ENCODE data around the gene ZNF217. TPM values are rescaled to one million over a fixed set of nuclear protein-coding genes. Genes with fewer than 3 reads are reported as not detected.
"Not testable (repeated sequence)": the region's sequence is repeated elsewhere in the genome, so short reads cannot be mapped to it uniquely, and the experiment has no call there.

ZNF217 gene
- total RNA-seq, 1 donor from 2014 or later = 84.4 TPM

GRCh38 chr20:53594068-53595017 lies 704 bp upstream of the ZNF217 start:
- Mint-ChIP-seq H3K27ac (peak overlapping the region; percentile 98), H3K4me3 (peak overlapping the region; percentile 98), H3K27me3 (ENCODE audit: insufficient read depth, low read depth) (peaks cover 4% of the 10 kb centered on the region), H3K36me3 (no peaks in the 10 kb centered on the region), H3K9me3 (no peaks in the 10 kb centered on the region), H3K4me1 (peaks cover 57% of the 10 kb centered on the region)
- Histone ChIP-seq H3F3A (ENCODE audit: low read depth) (peaks cover 51% of the 10 kb centered on the region), H3K9ac (no peak overlapping the region), H3K9me3 (ENCODE audit: low read depth) (no peaks in the 10 kb centered on the region), H3K27me3 (no peaks in the 10 kb centered on the region), H4K20me1 (ENCODE audit: low read depth) (peaks cover 11% of the 10 kb centered on the region), H3K36me3 (no peaks in the 10 kb centered on the region), H3K27ac (peak overlapping the region; percentile 91), H3K4me3 (peak overlapping the region; percentile 95), H2AFZ (replicated peaks) (no peak overlapping the region), H3K79me2 (ENCODE audit: low read depth) (peaks cover 41% of the 10 kb centered on the region), H3K4me2 (peak overlapping the region; percentile 96), H3K4me1 (peaks cover 38% of the 10 kb centered on the region)
- TF ChIP-seq EZH2phosphoT487 (IDR thresholded peaks at IDR 0.05) (no peak), CTCF (IDR thresholded peaks at IDR 0.05) (peak; percentile 62)
- peak; percentile 97 for DNase-seq (ENCODE audit: low spot score)

GRCh38 chr20:53592992-53593465 lies 610 bp downstream of the ZNF217 start:
- no peaks in the 10 kb centered on the region for H3K9me3 ChIP-seq (ENCODE audit: low read depth)
- H3K4me3 ChIP-seq = peak overlapping the region; percentile 95
- no peaks in the 10 kb centered on the region for H3K9me3 Mint-ChIP-seq
- H3K27me3 ChIP-seq = no peaks in the 10 kb centered on the region
- no peak overlapping the region for H3K27ac Mint-ChIP-seq
- H3K4me2 ChIP-seq = peak overlapping the region; percentile 96
- no peak overlapping the region for H2AFZ ChIP-seq (replicated peaks)
- H3K36me3 Mint-ChIP-seq = no peaks in the 10 kb centered on the region
- peak overlapping the region; percentile 98 for H3K4me3 Mint-ChIP-seq
- peaks cover 50% of the 10 kb centered on the region for H3F3A ChIP-seq (ENCODE audit: low read depth)
- H3K9ac ChIP-seq = peak overlapping the region; percentile 70
- TF ChIP-seq CTCF (IDR thresholded peaks at IDR 0.05) = no peak
- TF ChIP-seq EZH2 (IDR thresholded peaks at IDR 0.05) = no peak
- no peak for TF ChIP-seq EZH2phosphoT487 (IDR thresholded peaks at IDR 0.05)
- H4K20me1 ChIP-seq (ENCODE audit: low read depth) = peaks cover 23% of the 10 kb centered on the region
- H3K4me1 ChIP-seq = peaks cover 52% of the 10 kb centered on the region
- H3K4me1 Mint-ChIP-seq = peaks cover 59% of the 10 kb centered on the region
- H3K79me2 ChIP-seq (ENCODE audit: low read depth) = peaks cover 54% of the 10 kb centered on the region
- DNase-seq (ENCODE audit: low spot score) = peak; percentile 67
- no peaks in the 10 kb centered on the region for H3K36me3 ChIP-seq
- H3K27me3 Mint-ChIP-seq (ENCODE audit: insufficient read depth, low read depth) = peaks cover 4% of the 10 kb centered on the region
- H3K27ac ChIP-seq = peak overlapping the region; percentile 91

DNA sequence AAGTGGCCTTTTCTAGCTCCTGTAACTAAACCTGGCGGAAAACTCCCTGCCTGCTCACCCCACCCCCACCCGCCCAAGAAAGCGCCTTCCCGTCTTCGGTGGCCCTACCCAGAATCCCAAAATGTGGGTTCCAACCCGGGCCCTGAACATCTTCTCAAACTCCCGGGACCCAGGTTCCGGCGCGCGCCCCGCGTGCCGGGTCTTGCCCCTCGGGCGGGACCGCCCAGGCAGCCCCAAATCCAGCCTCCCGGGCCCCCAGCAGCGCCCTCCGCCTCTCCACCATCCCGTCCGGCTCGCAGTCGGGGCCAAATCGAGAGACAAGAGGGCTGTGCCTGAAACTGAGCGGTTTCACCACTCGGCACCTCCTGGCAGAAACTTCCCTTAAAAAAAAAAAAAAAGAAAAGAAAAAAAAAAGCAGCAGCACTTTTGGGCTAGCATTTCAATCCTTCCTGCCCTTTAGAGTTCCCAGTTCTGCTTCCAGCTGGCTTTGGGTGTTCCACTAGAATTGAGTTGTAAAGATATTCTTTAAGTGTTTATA lies 1.1 kb downstream of the ZNF217 start:
- peak; percentile 61 for DNase-seq (ENCODE audit: low spot score)
- H3K27me3 Mint-ChIP-seq (ENCODE audit: insufficient read depth, low read depth); H3K27ac Mint-ChIP-seq; H3K9me3 ChIP-seq (ENCODE audit: low read depth); H3K27me3 ChIP-seq; H3K36me3 ChIP-seq; H3K36me3 Mint-ChIP-seq; H3K9me3 Mint-ChIP-seq; H2AFZ ChIP-seq (replicated peaks): not testable (repeated sequence)
- peaks cover 59% of the 10 kb centered on the region for H3K79me2 ChIP-seq (ENCODE audit: low read depth)
- H3K27ac ChIP-seq = peak overlapping the region; percentile 91
- peaks cover 26% of the 10 kb centered on the region for H4K20me1 ChIP-seq (ENCODE audit: low read depth)
- peaks cover 52% of the 10 kb centered on the region for H3K4me1 ChIP-seq
- H3K4me2 ChIP-seq = peak overlapping the region; percentile 96
- peaks cover 47% of the 10 kb centered on the region for H3F3A ChIP-seq (ENCODE audit: low read depth)
- H3K9ac ChIP-seq = peak overlapping the region; percentile 70
- peak overlapping the region; percentile 95 for H3K4me3 ChIP-seq
- H3K4me1 Mint-ChIP-seq = peaks cover 54% of the 10 kb centered on the region
- H3K4me3 Mint-ChIP-seq = peak overlapping the region; percentile 98

DNA sequence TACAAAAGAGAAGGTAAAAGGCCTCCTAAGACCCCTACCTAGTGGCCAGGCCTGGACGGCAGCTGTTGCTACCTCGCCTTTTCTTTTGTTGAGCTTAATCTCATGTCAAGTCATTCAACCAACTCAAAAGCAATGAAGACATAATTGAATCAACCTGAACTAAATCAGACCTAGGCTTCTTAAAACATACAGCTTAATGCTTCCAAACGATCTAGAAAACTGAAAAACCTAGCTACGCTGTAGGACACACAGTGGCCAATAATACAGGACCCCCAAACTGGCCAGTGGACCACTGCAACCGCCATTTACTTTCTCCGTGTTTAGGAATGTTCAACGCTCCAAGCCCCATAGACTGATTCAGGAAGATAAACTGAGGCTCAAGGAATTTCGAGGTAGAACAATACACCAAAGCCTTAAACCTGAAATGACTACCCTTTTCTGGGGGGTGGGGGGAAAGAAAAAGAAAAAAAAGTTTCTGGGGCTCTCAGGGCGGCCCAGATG lies 1.6 kb downstream of the ZNF217 start:
- Histone ChIP-seq H3K79me2 (ENCODE audit: low read depth) (peaks cover 64% of the 10 kb centered on the region), H3K4me1 (peaks cover 51% of the 10 kb centered on the region), H3K27ac (peak overlapping the region; percentile 91), H3K4me2 (peak overlapping the region; percentile 96), H4K20me1 (ENCODE audit: low read depth) (peaks cover 30% of the 10 kb centered on the region), H3F3A (ENCODE audit: low read depth) (peaks cover 44% of the 10 kb centered on the region), H3K4me3 (peak overlapping the region; percentile 95)
- H3K9me3 ChIP-seq (ENCODE audit: low read depth); H3K36me3 ChIP-seq; H2AFZ ChIP-seq (replicated peaks); H3K9me3 Mint-ChIP-seq; H3K9ac ChIP-seq; H3K36me3 Mint-ChIP-seq; H3K27me3 ChIP-seq; H3K27me3 Mint-ChIP-seq (ENCODE audit: insufficient read depth, low read depth): not testable (repeated sequence)
- peak overlapping the region; percentile 99 for H3K27ac Mint-ChIP-seq
- DNase-seq (ENCODE audit: low spot score) = peak; percentile 40
- H3K4me1 Mint-ChIP-seq = peaks cover 51% of the 10 kb centered on the region
- peak overlapping the region; percentile 98 for H3K4me3 Mint-ChIP-seq

GRCh38 chr20:53591206-53591741 lies 2.4 kb downstream of the ZNF217 start:
- H3K36me3 ChIP-seq; DNase-seq (ENCODE audit: low spot score); H3K9me3 ChIP-seq (ENCODE audit: low read depth); H3K27me3 ChIP-seq; H3K27me3 Mint-ChIP-seq (ENCODE audit: insufficient read depth, low read depth); H2AFZ ChIP-seq (replicated peaks); H3K9me3 Mint-ChIP-seq; H3K36me3 Mint-ChIP-seq; H3K9ac ChIP-seq: not testable (repeated sequence)
- Histone ChIP-seq H3K4me3 (peak overlapping the region; percentile 95), H3K79me2 (ENCODE audit: low read depth) (peaks cover 72% of the 10 kb centered on the region), H3K27ac (peak overlapping the region; percentile 91), H4K20me1 (ENCODE audit: low read depth) (peaks cover 37% of the 10 kb centered on the region), H3K4me1 (peaks cover 51% of the 10 kb centered on the region), H3F3A (ENCODE audit: low read depth) (peaks cover 46% of the 10 kb centered on the region), H3K4me2 (peak overlapping the region; percentile 96)
- peak overlapping the region; percentile 99 for H3K27ac Mint-ChIP-seq
- peak overlapping the region; percentile 98 for H3K4me3 Mint-ChIP-seq
- H3K4me1 Mint-ChIP-seq = peaks cover 49% of the 10 kb centered on the region

DNA sequence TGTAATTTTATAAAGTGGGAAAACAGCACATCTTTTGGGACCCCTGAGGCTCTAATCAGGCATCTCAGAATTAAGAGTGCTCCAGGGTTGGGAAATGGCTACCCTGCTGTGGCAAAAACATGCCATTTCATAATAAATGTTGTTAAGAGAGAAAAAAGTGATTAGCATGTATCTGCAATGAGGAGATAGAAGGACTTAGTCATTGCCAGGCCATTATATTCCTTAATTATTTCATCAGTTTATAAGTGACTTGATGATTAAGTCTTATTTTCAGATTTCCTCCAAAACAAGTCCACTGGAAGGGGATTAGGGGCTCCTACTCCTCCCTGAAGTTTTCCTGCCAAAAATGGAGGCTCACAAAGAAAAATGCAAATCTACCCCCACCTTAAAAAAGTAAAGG lies 3.0 kb downstream of the ZNF217 start:
- not testable (repeated sequence) for H3K9me3 Mint-ChIP-seq; DNase-seq (ENCODE audit: low spot score); H3K27me3 ChIP-seq; H3K36me3 Mint-ChIP-seq; H3K36me3 ChIP-seq; H3K9ac ChIP-seq; H3K9me3 ChIP-seq (ENCODE audit: low read depth); H3K27me3 Mint-ChIP-seq (ENCODE audit: insufficient read depth, low read depth); H2AFZ ChIP-seq (replicated peaks)
- Histone ChIP-seq H3F3A (ENCODE audit: low read depth) (peaks cover 53% of the 10 kb centered on the region), H3K4me2 (peak overlapping the region; percentile 96), H3K27ac (peak overlapping the region; percentile 91), H3K4me3 (peak overlapping the region; percentile 95), H4K20me1 (ENCODE audit: low read depth) (peaks cover 44% of the 10 kb centered on the region), H3K79me2 (ENCODE audit: low read depth) (peaks cover 78% of the 10 kb centered on the region), H3K4me1 (peaks cover 52% of the 10 kb centered on the region)
- H3K4me3 Mint-ChIP-seq = peak overlapping the region; percentile 98
- peaks cover 49% of the 10 kb centered on the region for H3K4me1 Mint-ChIP-seq
- peak overlapping the region; percentile 86 for H3K27ac Mint-ChIP-seq

All from neural progenitor cell (in vitro differentiated cells).